Epithelial cell of proximal tubule (primary cell): ENCODE data around the gene CDH12. TPM values are rescaled to one million over a fixed set of nuclear protein-coding genes. Genes with fewer than 3 reads are reported as not detected.

Experiments used
- DNase-seq: peaks from one replicate; pipeline ENCODE4 v3.0.0-alpha.2; 2011; ENCODE audit warnings: low read depth
- H3K4me3 ChIP-seq: 2 replicates; pipeline ENCODE4 v1.5.1; 2011; ENCODE audit warnings: low read depth, mild to moderate bottlenecking, low read length
- total RNA-seq: library from RNA; depleted of rRNA; stranded (reverse); fragments of >200 nt; gene quantifications from 2 replicates; pipeline ENCODE4 v1.2.3, GENCODE V29; 2015
- TF ChIP-seq, protein P1 (sequence below): conservative IDR thresholded peaks from 2 replicates; pipeline ENCODE4 v1.5.1; 2012; ENCODE audit warnings: low read depth, mild to moderate bottlenecking, low read length

The CDH12 gene
- total RNA-seq, 1 donor from 2014 or later = not detected

- TF ChIP-seq, protein P1, sequence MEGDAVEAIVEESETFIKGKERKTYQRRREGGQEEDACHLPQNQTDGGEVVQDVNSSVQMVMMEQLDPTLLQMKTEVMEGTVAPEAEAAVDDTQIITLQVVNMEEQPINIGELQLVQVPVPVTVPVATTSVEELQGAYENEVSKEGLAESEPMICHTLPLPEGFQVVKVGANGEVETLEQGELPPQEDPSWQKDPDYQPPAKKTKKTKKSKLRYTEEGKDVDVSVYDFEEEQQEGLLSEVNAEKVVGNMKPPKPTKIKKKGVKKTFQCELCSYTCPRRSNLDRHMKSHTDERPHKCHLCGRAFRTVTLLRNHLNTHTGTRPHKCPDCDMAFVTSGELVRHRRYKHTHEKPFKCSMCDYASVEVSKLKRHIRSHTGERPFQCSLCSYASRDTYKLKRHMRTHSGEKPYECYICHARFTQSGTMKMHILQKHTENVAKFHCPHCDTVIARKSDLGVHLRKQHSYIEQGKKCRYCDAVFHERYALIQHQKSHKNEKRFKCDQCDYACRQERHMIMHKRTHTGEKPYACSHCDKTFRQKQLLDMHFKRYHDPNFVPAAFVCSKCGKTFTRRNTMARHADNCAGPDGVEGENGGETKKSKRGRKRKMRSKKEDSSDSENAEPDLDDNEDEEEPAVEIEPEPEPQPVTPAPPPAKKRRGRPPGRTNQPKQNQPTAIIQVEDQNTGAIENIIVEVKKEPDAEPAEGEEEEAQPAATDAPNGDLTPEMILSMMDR = no peak
- no peak for DNase-seq
- no peak overlapping the region for H3K4me3 ChIP-seq
Observed at GRCh38 chr5:22842574-22842973, 10.6 kb downstream of the CDH12 start.

DNA sequence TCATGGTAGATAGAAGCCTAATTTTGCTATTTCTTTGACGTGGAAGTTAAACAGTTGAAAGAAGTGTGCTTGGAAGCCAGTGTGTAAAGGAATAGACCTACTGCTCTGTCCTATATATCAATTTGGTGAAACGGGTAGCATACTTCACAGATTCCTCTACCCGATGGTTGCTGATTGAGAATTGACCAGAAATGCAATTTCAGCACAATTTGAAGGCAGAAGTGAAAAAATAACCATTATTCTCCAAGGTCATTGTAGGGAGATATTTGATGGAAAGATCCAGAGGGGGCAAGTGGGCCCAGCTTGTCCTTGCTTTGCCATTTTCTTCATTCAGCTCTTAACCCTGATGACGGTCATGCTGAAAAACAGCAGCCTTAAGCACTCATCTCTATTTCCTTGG, 15.3 kb downstream of the CDH12 start:
- DNase-seq = no peak
- TF ChIP-seq, protein P1 = no peak
- no peak overlapping the region for H3K4me3 ChIP-seq

DNA sequence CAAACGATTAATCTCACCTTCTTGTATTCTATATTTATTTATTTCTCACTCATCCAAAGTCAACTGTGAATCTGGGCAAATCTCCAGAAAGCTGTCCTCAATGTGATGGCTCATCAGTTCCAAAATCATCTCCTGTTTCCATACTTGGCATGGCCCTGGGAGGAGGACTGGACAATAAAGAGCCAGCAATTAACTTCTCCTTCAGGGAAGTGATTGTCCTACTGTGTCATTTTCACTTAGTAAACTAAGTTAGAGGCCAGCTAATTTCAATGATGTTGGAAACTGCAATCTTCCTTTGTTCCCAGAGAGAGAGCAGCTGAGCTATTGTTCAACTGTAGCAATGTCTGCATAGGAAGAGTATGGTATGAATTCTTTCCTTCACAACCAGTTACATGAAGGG, 17.5 kb downstream of the CDH12 start:
- H3K4me3 ChIP-seq = no peak overlapping the region
- TF ChIP-seq, protein P1 = no peak
- no peak for DNase-seq

- TF ChIP-seq, protein P1 = no peak
- no peak overlapping the region for H3K4me3 ChIP-seq
- DNase-seq = no peak
Observed at GRCh38 chr5:22793463-22793862, 59.7 kb downstream of the CDH12 start.

DNA sequence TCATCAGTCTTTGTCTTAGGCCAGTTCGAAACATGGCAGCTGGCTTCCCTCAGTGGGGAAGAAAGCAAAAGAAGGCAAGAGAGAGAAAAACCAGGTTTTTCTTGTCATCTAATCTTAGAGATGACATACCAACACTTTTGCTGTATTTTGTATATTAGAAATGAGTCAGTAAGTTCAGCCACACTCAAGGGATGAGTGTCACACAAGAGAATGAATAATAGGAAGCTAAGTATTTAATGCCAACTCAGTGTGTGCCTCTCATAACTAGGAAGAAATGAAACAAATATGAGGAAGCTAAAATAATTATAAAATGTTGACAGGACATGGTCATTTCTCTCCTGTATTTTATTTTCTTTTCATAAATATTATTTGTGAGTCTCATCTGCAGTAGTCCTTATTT, 65.3 kb downstream of the CDH12 start:
- no peak overlapping the region for H3K4me3 ChIP-seq
- DNase-seq = no peak
- TF ChIP-seq, protein P1 = no peak

GRCh38 chr5:22787398-22787797, 65.7 kb downstream of the CDH12 start:
- no peak overlapping the region for H3K4me3 ChIP-seq
- DNase-seq = no peak
- TF ChIP-seq, protein P1 = no peak

DNA sequence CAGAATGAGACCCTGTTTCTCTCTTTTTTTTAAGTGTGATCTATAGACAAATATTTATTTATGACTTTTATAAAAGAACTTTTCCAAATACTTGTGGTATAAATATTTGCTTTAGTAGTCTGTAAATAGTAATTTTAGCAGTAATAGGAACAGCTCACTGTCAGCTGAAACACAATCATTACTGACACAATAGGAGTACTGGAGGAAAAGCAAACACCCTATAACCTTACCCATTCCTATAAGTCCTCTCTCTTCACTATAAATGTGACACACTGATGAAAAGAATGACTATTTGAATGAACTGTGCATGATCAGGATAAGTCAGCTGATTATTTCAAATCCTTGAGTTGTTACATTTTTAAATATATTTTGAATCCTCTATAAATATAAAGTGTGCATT, 72.4 kb downstream of the CDH12 start:
- TF ChIP-seq, protein P1 = no peak
- no peak for DNase-seq
- no peak overlapping the region for H3K4me3 ChIP-seq
